HepG2 (cell line): ENCODE measurements around the gene C9orf43. TPM values are rescaled to one million over a fixed set of nuclear protein-coding genes. Genes with fewer than 3 reads are reported as not detected.

ENCODE experiments used
- ATF7 ChIP-seq, 2 experiments: fragments of 450-650 bp in 1 of 2; sonication (generic) in 1 of 2; formaldehyde crosslinking in 1 of 2; IDR thresholded peaks; 2 replicates each; pipeline versions ENCODE4 v1.4.0 to v1.6.1; 2016 to 2020; ENCODE audit warnings: antibody characterized with exemption in 1 of 2, mild to moderate bottlenecking in 1 of 2, missing genetic modification reagents in 1 of 2
- DZIP1 ChIP-seq: sonication (generic); formaldehyde crosslinking; IDR thresholded peaks from 2 replicates; pipeline ENCODE4 v1.5.0; 2020; ENCODE audit warnings: mild to moderate bottlenecking, missing genetic modification reagents
- IKZF5 ChIP-seq: IDR thresholded peaks from 2 replicates; pipeline ENCODE4 v1.6.1; 2018; ENCODE audit warnings: missing genetic modification reagents, mild to moderate bottlenecking, missing compliant biosample characterization
- KIAA2018 ChIP-seq: sonication (generic); formaldehyde crosslinking; IDR thresholded peaks from 2 replicates; pipeline ENCODE4 v1.5.0; 2020; ENCODE audit warnings: mild to moderate bottlenecking, missing genetic modification reagents, borderline replicate concordance
- MAF1 ChIP-seq: sonication (generic); formaldehyde crosslinking; IDR thresholded peaks from 2 replicates; pipeline ENCODE4 v1.5.0; 2020; ENCODE audit warnings: missing genetic modification reagents, borderline replicate concordance
- SALL1 ChIP-seq: sonication (generic); formaldehyde crosslinking; IDR thresholded peaks from 2 replicates; pipeline ENCODE4 v1.8.0; 2022; ENCODE audit warnings: mild to moderate bottlenecking, missing genetic modification reagents
- SRF ChIP-seq: IDR thresholded peaks from 2 replicates; pipeline ENCODE4 v1.6.1; 2011; ENCODE audit warnings: mild to moderate bottlenecking, low read depth, low read length, moderate library complexity
- YEATS4 ChIP-seq: sonication (generic); formaldehyde crosslinking; IDR thresholded peaks from 2 replicates; pipeline ENCODE4 v1.4.0; 2020; ENCODE audit warnings: missing genetic modification reagents, borderline replicate concordance
- YY1 ChIP-seq: IDR thresholded peaks from 2 replicates; pipeline ENCODE4 v1.6.1; 2011; ENCODE audit warnings: low read length, low read depth, moderate library complexity, mild to moderate bottlenecking; ENCODE audit not compliant: insufficient read depth, insufficient replicate concordance
- ZNF160 ChIP-seq: sonication (generic); formaldehyde crosslinking; IDR thresholded peaks from 2 replicates; pipeline ENCODE4 v1.8.0; 2022; ENCODE audit warnings: mild to moderate bottlenecking, inconsistent platforms, missing genetic modification reagents
- polyA plus RNA-seq, 8 experiments: library from polyadenylated mRNA; depleted of rRNA in 3 of 8; stranded (reverse) in 7 of 8; unstranded in 1 of 8; fragments of >200 nt; fragmentation: Illumina TruSeq in 4 of 8; extraction: Trizol in 4 of 8; gene quantifications; 2 replicates each; pipeline versions ENCODE4 v1.2.1 to v1.2.3, GENCODE V29; 2011 to 2016; ENCODE audit warnings: low read depth in 4 of 8, missing spikeins in 1 of 8, mixed read lengths in 1 of 8; ENCODE audit not compliant: insufficient read depth in 1 of 8
- total RNA-seq, 5 experiments: library from RNA; depleted of rRNA; stranded (reverse); fragments of >200 nt; fragmentation: Illumina TruSeq; extraction: Trizol; gene quantifications; 2 replicates each; pipeline ENCODE4 v1.2.3, GENCODE V29; 2016; ENCODE audit warnings: low read depth in 1 of 5
- TF ChIP-seq, protein P1 (sequence below): sonication (generic); formaldehyde crosslinking; IDR thresholded peaks from 2 replicates; pipeline ENCODE4 v1.4.0; 2020; ENCODE audit warnings: low read depth, mild to moderate bottlenecking, missing genetic modification reagents

Gene C9orf43
- total and polyA plus RNA-seq, 2 of the 13 experiments (the other 11 are each of a cell fraction or from before 2014, with no cell fraction given) = 0.24 to 0.31 TPM

GRCh38 chr9:113401027-113401792, 9.3 kb upstream of the C9orf43 start, which contains the start of gene ALAD (continued):
- TF ChIP-seq ATF7 (IDR thresholded peaks at IDR 0.05) = no peak
- TF ChIP-seq ATF7 (CRISPR knock-in tag; IDR thresholded peaks at IDR 0.05) = no peak
- TF ChIP-seq IKZF5 (CRISPR knock-in tag) = peak; percentile 61; the same call in 1 of the 2 replicates
- peak; percentile 71; the same call in 1 of the 2 replicates for TF ChIP-seq KIAA2018 (CRISPR knock-in tag)
- peak; percentile 55 for TF ChIP-seq YY1
- no peak; the same call in 1 of the 2 replicates for TF ChIP-seq DZIP1 (CRISPR knock-in tag)
- no peak; the same call in 1 of the 2 replicates for TF ChIP-seq SRF
- TF ChIP-seq, protein P1, sequence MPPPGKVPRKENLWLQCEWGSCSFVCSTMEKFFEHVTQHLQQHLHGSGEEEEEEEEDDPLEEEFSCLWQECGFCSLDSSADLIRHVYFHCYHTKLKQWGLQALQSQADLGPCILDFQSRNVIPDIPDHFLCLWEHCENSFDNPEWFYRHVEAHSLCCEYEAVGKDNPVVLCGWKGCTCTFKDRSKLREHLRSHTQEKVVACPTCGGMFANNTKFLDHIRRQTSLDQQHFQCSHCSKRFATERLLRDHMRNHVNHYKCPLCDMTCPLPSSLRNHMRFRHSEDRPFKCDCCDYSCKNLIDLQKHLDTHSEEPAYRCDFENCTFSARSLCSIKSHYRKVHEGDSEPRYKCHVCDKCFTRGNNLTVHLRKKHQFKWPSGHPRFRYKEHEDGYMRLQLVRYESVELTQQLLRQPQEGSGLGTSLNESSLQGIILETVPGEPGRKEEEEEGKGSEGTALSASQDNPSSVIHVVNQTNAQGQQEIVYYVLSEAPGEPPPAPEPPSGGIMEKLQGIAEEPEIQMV = peak; percentile 97
- TF ChIP-seq SALL1 = peak; percentile 84; the same call in 1 of the 2 replicates
- TF ChIP-seq YEATS4 (CRISPR knock-in tag) = no peak
- peak; percentile 86; the same call in 1 of the 2 replicates for TF ChIP-seq MAF1 (CRISPR knock-in tag)
- TF ChIP-seq ZNF160 (CRISPR knock-in tag) = peak; percentile 68; the same call in 1 of the 2 replicates
